GM12801 (cell line): Measurements from ENCODE around the gene GALNT2.

Source experiments
- CTCF ChIP-seq: IDR thresholded peaks from one replicate; pipeline ENCODE4 v1.5.1; 2011; ENCODE audit warnings: control low read depth; ENCODE audit not compliant: insufficient read length; ENCODE audit errors: extremely low read depth

GALNT2 gene

GRCh38 chr1:230044729-230045128, 22.3 kb upstream of the GALNT2 start:
- TF ChIP-seq CTCF = no peak

GRCh38 chr1:230047114-230047865, 19.7 kb upstream of the GALNT2 start:
- no peak for TF ChIP-seq CTCF

- TF ChIP-seq CTCF = no peak
Observed at GRCh38 chr1:230048322-230048721, 18.7 kb upstream of the GALNT2 start.

- TF ChIP-seq CTCF = no peak
Observed at GRCh38 chr1:230048922-230049321, 18.1 kb upstream of the GALNT2 start.

GRCh38 chr1:230049731-230050130, 17.3 kb upstream of the GALNT2 start:
- no peak for TF ChIP-seq CTCF

GRCh38 chr1:230050973-230051735, 15.9 kb upstream of the GALNT2 start:
- no peak for TF ChIP-seq CTCF

- no peak for TF ChIP-seq CTCF
Observed at GRCh38 chr1:230052018-230052417, 15.0 kb upstream of the GALNT2 start.
